Measurements from ENCODE around the gene MARVELD3.

- TF ChIP-seq CTCF (IDR thresholded peaks at IDR 0.05; ENCODE audit: poor library complexity) (no peak), EZH2 (IDR thresholded peaks at IDR 0.05; ENCODE audit: borderline replicate concordance) (no peak)
Measured at GRCh38 chr16:71671165-71671564, 45.2 kb downstream of the MARVELD3 start.
